Subcutaneous adipose tissue (tissue), 4 donors: ENCODE data around the gene OCSTAMP. TPM values are rescaled to one million over a fixed set of nuclear protein-coding genes. Genes with fewer than 3 reads are reported as not detected.

Experiments used
- total RNA-seq, 4 donors: library from RNA; depleted of rRNA; stranded (reverse); fragments of >200 nt; gene quantifications; one replicate each; pipeline ENCODE4 v1.1.0, GENCODE V29; 2016
- TF ChIP-seq, protein P1 (sequence below): fragments of 450-650 bp; IDR thresholded peaks from one replicate; pipeline ENCODE4 v1.5.1; 2016; ENCODE audit warnings: low read depth, mild to moderate bottlenecking, control low read depth, antibody characterized with exemption, moderate library complexity

The OCSTAMP gene
- total RNA-seq, 4 donors from 2014 or later: not detected

GRCh38 chr20:46580613-46581205 is 30.3 kb upstream of the OCSTAMP start:
- TF ChIP-seq, protein P1, sequence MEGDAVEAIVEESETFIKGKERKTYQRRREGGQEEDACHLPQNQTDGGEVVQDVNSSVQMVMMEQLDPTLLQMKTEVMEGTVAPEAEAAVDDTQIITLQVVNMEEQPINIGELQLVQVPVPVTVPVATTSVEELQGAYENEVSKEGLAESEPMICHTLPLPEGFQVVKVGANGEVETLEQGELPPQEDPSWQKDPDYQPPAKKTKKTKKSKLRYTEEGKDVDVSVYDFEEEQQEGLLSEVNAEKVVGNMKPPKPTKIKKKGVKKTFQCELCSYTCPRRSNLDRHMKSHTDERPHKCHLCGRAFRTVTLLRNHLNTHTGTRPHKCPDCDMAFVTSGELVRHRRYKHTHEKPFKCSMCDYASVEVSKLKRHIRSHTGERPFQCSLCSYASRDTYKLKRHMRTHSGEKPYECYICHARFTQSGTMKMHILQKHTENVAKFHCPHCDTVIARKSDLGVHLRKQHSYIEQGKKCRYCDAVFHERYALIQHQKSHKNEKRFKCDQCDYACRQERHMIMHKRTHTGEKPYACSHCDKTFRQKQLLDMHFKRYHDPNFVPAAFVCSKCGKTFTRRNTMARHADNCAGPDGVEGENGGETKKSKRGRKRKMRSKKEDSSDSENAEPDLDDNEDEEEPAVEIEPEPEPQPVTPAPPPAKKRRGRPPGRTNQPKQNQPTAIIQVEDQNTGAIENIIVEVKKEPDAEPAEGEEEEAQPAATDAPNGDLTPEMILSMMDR: no peak

GRCh38 chr20:46578745-46579144 is 28.3 kb upstream of the OCSTAMP start:
- TF ChIP-seq, protein P1: no peak

DNA sequence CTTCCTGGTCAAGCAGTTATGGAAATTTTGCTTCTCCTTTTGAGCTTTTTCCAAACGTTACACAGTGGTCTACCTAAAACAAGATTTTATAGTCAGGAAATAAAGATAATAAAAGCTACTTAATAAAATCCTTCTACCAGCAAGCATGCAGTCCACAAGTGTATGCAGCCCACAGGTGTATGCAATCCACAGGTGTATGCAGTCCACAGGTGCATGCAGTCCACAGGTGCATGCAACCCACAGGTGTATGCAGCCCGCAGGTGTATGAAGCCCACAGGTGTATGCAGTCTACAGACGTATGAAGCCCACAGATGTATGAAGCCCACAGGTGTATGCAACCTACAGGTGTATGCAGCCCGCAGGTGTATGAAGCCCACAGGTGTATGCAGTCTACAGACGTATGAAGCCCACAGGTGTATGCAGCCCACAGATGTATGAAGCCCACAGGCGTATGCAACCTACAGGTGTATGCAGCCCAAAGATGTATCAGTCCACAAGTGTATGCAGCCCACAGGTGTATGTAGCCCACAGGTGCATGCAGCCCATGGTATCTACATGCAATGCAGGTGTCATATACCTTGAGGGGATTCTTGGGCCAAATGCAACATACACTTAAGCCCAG is 26.4 kb upstream of the OCSTAMP start:
- TF ChIP-seq, protein P1: no peak

GRCh38 chr20:46575937-46576461 is 25.5 kb upstream of the OCSTAMP start:
- TF ChIP-seq, protein P1: no peak

DNA sequence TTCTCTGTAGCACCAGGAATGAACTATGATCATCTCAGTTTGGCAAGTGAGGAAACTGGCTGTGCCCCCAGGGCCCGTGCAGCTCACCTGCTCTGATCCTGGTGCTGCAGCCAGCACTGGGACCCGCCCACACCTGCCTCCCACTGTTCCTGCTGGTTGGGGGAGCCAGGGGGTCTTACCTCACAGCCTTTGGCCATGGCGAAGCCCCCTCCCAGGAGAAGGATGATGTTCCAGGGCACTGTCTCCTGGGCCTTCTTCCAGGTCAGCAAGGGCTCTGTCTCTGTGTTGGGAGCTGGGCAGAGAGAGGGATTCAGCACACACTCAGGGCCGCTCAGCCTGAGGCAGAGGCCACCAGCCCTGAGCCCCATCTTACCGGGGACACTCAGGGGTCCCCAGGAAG is 24.9 kb upstream of the OCSTAMP start:
- TF ChIP-seq, protein P1: no peak

DNA sequence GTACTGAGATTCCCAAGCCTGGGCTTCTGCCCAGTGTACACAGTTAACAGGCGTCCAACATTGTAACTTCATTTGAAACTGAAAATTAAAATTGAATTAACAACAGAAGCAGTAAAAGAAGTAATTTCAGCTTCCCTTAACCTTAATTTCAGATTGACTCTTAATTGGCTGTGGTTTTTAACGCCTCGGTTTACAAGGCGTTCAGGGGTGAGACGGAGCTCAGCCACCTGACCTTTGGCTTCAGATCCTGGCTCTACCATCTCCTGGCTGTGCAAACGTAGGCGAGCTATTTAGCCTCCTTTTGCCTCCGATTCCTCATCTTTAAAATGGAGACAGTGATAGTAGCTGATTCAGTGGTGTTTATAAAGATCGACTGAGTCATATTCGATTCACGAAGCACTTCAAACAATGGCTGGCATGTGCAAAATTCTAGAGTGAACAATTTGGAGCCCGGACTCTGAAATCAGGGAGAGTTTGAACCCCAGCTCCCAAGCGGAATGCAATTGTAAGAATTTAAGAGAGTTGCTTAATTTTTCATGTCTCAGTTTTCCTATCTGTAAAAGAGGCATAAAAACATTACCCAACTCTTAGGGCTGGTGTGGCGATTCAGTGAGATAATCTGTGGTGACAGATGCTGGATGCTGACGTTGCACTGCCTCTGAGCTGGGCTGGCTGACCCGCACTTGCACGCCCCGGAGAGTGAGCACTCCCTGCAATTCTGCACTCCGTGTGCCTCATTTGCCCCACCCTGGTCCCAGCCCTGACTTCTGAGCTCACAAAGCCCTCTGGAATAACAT is 23.5 kb upstream of the OCSTAMP start:
- TF ChIP-seq, protein P1: no peak

- TF ChIP-seq, protein P1: no peak
Observed at GRCh38 chr20:46573234-46573633, 22.8 kb upstream of the OCSTAMP start.
